Epithelial cell of esophagus (primary cell): ENCODE results near the gene HELZ2.

Experiments used
- DNase-seq: peaks from one replicate; pipeline ENCODE4 v3.0.0; 2010; ENCODE audit warnings: low read depth
- H3K4me3 ChIP-seq: 2 replicates; pipeline ENCODE4 v1.5.1; 2011; ENCODE audit warnings: mild to moderate bottlenecking, low read length, control low read depth
- CTCF ChIP-seq: IDR thresholded peaks from 2 replicates; pipeline ENCODE4 v1.5.1; 2011; ENCODE audit warnings: low read depth, mild to moderate bottlenecking, low read length, control low read depth, inconsistent platforms; ENCODE audit not compliant: insufficient read depth; ENCODE audit errors: missing control alignments

Gene HELZ2

GRCh38 chr20:63543131-63543530 lies 30.9 kb downstream of the HELZ2 start:
- no peak overlapping the region for H3K4me3 ChIP-seq
- DNase-seq = no peak
- TF ChIP-seq CTCF = no peak

GRCh38 chr20:63542696-63543095 lies 31.3 kb downstream of the HELZ2 start:
- H3K4me3 ChIP-seq = no peak overlapping the region
- TF ChIP-seq CTCF = no peak
- DNase-seq = no peak

- no peak for DNase-seq
- TF ChIP-seq CTCF = no peak
- H3K4me3 ChIP-seq = no peak overlapping the region
These were observed 31.9 kb downstream of the HELZ2 start for GRCh38 chr20:63542031-63542559.

- no peak overlapping the region for H3K4me3 ChIP-seq
- TF ChIP-seq CTCF = no peak
- DNase-seq = no peak
These were observed 32.7 kb downstream of the HELZ2 start for GRCh38 chr20:63541371-63541770.

DNA sequence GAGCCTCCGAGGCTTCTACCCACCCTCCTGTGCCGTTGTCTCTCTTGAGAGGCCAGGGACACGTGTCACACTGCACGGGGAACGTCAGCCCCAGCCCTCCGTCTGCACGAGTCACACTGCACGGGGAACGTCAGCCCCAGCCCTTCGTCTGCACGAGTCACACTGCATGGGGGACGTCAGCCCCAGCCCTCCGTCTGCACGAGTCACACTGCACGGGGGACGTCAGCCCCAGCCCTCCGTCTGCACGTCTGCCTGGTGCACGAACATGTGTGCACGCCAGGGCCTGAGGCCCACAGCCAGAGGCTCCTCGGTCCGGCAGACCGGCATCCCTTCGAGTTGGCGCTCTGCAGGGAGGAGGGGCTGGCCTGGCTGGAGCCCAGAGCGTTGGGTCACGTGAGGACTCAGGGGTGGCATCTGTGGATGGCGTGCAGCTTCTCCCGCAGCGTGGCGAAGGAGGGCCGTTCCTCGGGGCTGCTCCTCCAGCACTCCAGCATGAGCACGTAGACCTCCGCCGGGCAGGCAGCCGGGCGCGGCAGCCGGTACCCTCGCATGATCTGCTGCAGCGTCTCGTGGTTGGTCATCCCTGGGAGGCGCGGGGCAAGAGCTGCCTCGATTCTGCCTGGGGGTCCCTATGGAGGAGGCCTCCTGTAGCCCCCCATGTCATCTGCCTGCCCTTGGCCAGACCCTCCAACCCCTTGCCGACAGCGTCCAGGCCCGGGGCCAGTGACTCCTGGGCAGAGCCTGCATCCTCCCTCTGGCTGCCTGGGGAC lies 33.4 kb downstream of the HELZ2 start:
- no peak overlapping the region for H3K4me3 ChIP-seq
- DNase-seq = no peak
- TF ChIP-seq CTCF = no peak

GRCh38 chr20:63539441-63540370 lies 34.3 kb downstream of the HELZ2 start:
- no peak overlapping the region for H3K4me3 ChIP-seq
- DNase-seq = no peak
- no peak for TF ChIP-seq CTCF
